Measurements from ENCODE around the gene ASPDH. TPM values are rescaled to one million over a fixed set of nuclear protein-coding genes. Genes with fewer than 3 reads are reported as not detected.

ASPDH gene
- total RNA-seq, 1 experiment from 2014 or later: not detected

DNA sequence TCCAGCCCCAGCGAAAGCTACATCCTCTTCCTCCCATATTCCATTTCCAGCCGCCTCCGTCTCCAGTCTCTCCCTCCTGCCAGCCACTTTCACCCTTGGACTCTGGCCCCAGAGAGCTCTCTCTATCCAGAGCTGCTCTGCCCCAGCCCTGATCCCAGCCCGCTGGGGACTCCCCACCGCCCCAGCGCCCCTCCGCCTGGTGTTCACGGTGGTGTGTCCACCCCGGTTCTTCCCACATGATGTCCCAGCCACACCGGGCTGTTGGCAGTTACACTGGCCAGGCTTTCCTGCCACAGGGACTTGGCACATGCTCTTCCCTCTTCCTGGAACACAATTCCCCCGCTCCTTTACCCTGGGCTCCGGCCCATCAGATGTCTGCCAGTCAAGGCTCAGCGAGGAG lies 48.7 kb downstream of the ASPDH start:
- Histone ChIP-seq H3K9me2 (ENCODE audit: insufficient read depth) (no peaks in the 10 kb centered on the region), H3K9ac (ENCODE audit: low read length) (no peak overlapping the region), H2AFZ (ENCODE audit: low read depth, low read length, poor library complexity, severe bottlenecking) (no peak overlapping the region), H3K4me3 (replicated peaks in 1 of 2; ENCODE audit: low read depth in 1 of 2, low read length in 2 of 2) (no peak overlapping the region), H3K9me3 (ENCODE audit: control insufficient read depth in 1 of 2, insufficient read depth in 1 of 2, low read depth in 1 of 2, low read length in 2 of 2) (no peaks in the 10 kb centered on the region), H3K27me3 (ENCODE audit: insufficient read depth, low read length) (no peaks in the 10 kb centered on the region), H3K36me3 (ENCODE audit: control insufficient read depth in 1 of 2, insufficient read depth in 2 of 2, low read length in 2 of 2) (no peaks in the 10 kb centered on the region), H3K79me2 (ENCODE audit: insufficient read depth, low read length) (no peaks in the 10 kb centered on the region), H3K4me1 (ENCODE audit: control insufficient read depth in 1 of 2, insufficient read depth in 2 of 2, low read length in 2 of 2) (peaks cover 19 to 44% of the 10 kb centered on the region in 2 experiments), H3K27ac (ENCODE audit: low read depth, low read length) (no peak overlapping the region), H3K4me2 (ENCODE audit: low read length) (no peak overlapping the region), H4K20me1 (ENCODE audit: insufficient read depth) (no peaks in the 10 kb centered on the region)
- intact Hi-C loops (cut with micrococcal nuclease): no loop called here
- ChIA-PET CTCF (interaction anchor here (0.6 to 1.7 kb wide), 3 partner anchors 10 to 104 kb away, joined by 3 to 6 read pairs (median 3); no protein-coding TSS in a partner anchor), POLR2A (no interaction called here), RAD21 (ENCODE audit: low non-redundant PET in 1 of 2, low total read pairs in 2 of 2, uncharacterized antibody in 2 of 2, unreplicated experiment in 2 of 2) (no interaction called here)
- TF ChIP-seq, protein P1, sequence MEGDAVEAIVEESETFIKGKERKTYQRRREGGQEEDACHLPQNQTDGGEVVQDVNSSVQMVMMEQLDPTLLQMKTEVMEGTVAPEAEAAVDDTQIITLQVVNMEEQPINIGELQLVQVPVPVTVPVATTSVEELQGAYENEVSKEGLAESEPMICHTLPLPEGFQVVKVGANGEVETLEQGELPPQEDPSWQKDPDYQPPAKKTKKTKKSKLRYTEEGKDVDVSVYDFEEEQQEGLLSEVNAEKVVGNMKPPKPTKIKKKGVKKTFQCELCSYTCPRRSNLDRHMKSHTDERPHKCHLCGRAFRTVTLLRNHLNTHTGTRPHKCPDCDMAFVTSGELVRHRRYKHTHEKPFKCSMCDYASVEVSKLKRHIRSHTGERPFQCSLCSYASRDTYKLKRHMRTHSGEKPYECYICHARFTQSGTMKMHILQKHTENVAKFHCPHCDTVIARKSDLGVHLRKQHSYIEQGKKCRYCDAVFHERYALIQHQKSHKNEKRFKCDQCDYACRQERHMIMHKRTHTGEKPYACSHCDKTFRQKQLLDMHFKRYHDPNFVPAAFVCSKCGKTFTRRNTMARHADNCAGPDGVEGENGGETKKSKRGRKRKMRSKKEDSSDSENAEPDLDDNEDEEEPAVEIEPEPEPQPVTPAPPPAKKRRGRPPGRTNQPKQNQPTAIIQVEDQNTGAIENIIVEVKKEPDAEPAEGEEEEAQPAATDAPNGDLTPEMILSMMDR (IDR thresholded peaks at IDR 0.05 in 2 of 3, conservative IDR thresholded peaks at IDR 0.05 in 1 of 3; ENCODE audit: borderline replicate concordance in 1 of 3, insufficient read depth in 1 of 3, low read depth in 2 of 3, low read length in 2 of 3): no peak
- no peak for TF ChIP-seq ZFX (IDR thresholded peaks at IDR 0.05)
- TF ChIP-seq SP1 (IDR thresholded peaks at IDR 0.05; ENCODE audit: low read depth): no peak
- no peak for TF ChIP-seq SRF (IDR thresholded peaks at IDR 0.05; ENCODE audit: low read depth)
- no peak for TF ChIP-seq ZNF274 (IDR thresholded peaks at IDR 0.05; ENCODE audit: low read depth, low read length)
- TF ChIP-seq, protein P2, sequence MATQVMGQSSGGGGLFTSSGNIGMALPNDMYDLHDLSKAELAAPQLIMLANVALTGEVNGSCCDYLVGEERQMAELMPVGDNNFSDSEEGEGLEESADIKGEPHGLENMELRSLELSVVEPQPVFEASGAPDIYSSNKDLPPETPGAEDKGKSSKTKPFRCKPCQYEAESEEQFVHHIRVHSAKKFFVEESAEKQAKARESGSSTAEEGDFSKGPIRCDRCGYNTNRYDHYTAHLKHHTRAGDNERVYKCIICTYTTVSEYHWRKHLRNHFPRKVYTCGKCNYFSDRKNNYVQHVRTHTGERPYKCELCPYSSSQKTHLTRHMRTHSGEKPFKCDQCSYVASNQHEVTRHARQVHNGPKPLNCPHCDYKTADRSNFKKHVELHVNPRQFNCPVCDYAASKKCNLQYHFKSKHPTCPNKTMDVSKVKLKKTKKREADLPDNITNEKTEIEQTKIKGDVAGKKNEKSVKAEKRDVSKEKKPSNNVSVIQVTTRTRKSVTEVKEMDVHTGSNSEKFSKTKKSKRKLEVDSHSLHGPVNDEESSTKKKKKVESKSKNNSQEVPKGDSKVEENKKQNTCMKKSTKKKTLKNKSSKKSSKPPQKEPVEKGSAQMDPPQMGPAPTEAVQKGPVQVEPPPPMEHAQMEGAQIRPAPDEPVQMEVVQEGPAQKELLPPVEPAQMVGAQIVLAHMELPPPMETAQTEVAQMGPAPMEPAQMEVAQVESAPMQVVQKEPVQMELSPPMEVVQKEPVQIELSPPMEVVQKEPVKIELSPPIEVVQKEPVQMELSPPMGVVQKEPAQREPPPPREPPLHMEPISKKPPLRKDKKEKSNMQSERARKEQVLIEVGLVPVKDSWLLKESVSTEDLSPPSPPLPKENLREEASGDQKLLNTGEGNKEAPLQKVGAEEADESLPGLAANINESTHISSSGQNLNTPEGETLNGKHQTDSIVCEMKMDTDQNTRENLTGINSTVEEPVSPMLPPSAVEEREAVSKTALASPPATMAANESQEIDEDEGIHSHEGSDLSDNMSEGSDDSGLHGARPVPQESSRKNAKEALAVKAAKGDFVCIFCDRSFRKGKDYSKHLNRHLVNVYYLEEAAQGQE (IDR thresholded peaks at IDR 0.05; ENCODE audit: low read depth): no peak
- no peak for TF ChIP-seq CEBPB (IDR thresholded peaks at IDR 0.05; ENCODE audit: low read depth)
- no peak for TF ChIP-seq YY1 (IDR thresholded peaks at IDR 0.05; ENCODE audit: extremely low read depth, insufficient replicate concordance, low read depth, low read length)
- no peak for TF ChIP-seq EZH2phosphoT487 (IDR thresholded peaks at IDR 0.05; ENCODE audit: borderline replicate concordance)
- no peak for TF ChIP-seq JUND (IDR thresholded peaks at IDR 0.05)
- no peak for TF ChIP-seq TCF7L2 (IDR thresholded peaks at IDR 0.05; ENCODE audit: borderline replicate concordance, extremely low read depth, insufficient read depth, insufficient read length)
- TF ChIP-seq POLR2AphosphoS5 (IDR thresholded peaks at IDR 0.05; ENCODE audit: low read depth, low read length): no peak
- TF ChIP-seq, protein P3, sequence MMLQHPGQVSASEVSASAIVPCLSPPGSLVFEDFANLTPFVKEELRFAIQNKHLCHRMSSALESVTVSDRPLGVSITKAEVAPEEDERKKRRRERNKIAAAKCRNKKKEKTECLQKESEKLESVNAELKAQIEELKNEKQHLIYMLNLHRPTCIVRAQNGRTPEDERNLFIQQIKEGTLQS (IDR thresholded peaks at IDR 0.05): no peak
- no peak for TF ChIP-seq EGR1 (IDR thresholded peaks at IDR 0.05; ENCODE audit: low read depth)
- TF ChIP-seq, protein P4, sequence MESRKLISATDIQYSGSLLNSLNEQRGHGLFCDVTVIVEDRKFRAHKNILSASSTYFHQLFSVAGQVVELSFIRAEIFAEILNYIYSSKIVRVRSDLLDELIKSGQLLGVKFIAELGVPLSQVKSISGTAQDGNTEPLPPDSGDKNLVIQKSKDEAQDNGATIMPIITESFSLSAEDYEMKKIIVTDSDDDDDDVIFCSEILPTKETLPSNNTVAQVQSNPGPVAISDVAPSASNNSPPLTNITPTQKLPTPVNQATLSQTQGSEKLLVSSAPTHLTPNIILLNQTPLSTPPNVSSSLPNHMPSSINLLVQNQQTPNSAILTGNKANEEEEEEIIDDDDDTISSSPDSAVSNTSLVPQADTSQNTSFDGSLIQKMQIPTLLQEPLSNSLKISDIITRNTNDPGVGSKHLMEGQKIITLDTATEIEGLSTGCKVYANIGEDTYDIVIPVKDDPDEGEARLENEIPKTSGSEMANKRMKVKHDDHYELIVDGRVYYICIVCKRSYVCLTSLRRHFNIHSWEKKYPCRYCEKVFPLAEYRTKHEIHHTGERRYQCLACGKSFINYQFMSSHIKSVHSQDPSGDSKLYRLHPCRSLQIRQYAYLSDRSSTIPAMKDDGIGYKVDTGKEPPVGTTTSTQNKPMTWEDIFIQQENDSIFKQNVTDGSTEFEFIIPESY (IDR thresholded peaks at IDR 0.05; ENCODE audit: extremely low read depth, insufficient replicate concordance, low read length): no peak
- TF ChIP-seq POLR2A (IDR thresholded peaks at IDR 0.05; ENCODE audit: borderline replicate concordance, extremely low read depth, insufficient read depth, insufficient read length): no peak
- TF ChIP-seq EZH2 (IDR thresholded peaks at IDR 0.05): no peak
- no peak for TF ChIP-seq SIN3A (IDR thresholded peaks at IDR 0.05; ENCODE audit: low read depth)
- ATAC-seq (no peak), DNase-seq (ENCODE audit: low read depth, low spot score) (no peak)
- BruUV-seq (replicated peaks): no TSS peak
